GM12875 (cell line): ENCODE results near the gene HPS5.
A peak's percentile ranks its signal among the peaks of the same experiment; 100 is the strongest.

ENCODE experiments used
- H3K4me3 ChIP-seq: one replicate; pipeline ENCODE4 v1.5.1; 2011; ENCODE audit warnings: low read depth, low read length, control low read depth
- CTCF ChIP-seq: IDR thresholded peaks from 2 replicates; pipeline ENCODE4 v1.5.1; 2011; ENCODE audit warnings: low read depth, mild to moderate bottlenecking, control low read depth, inconsistent platforms, low read length, moderate library complexity, borderline replicate concordance; ENCODE audit not compliant: insufficient read depth

The HPS5 gene

GRCh38 chr11:18245396-18245795 lies 76.5 kb downstream of the HPS5 start:
- TF ChIP-seq CTCF = no peak
- no peak overlapping the region for H3K4me3 ChIP-seq

- TF ChIP-seq CTCF = peak; percentile 89
- H3K4me3 ChIP-seq = no peak overlapping the region
Measured at GRCh38 chr11:18243783-18244362, 78.1 kb downstream of the HPS5 start.

GRCh38 chr11:18239655-18240054 lies 82.3 kb downstream of the HPS5 start:
- no peak for TF ChIP-seq CTCF
- no peak overlapping the region for H3K4me3 ChIP-seq

GRCh38 chr11:18236664-18237356 lies 85.1 kb downstream of the HPS5 start, which contains the start of gene SAA4:
Gene SAA4, minus strand, starts transcription at chr11:18236802. Its CDS starts 876 bp downstream, at chr11:18235926.
- TF ChIP-seq CTCF = no peak
- no peak within 1 kb of the TSS for H3K4me3 ChIP-seq

- no peak for TF ChIP-seq CTCF
- no peak overlapping the region for H3K4me3 ChIP-seq
Measured at GRCh38 chr11:18235394-18236334, 86.3 kb downstream of the HPS5 start.

GRCh38 chr11:18233912-18234311 lies 88.0 kb downstream of the HPS5 start:
- no peak overlapping the region for H3K4me3 ChIP-seq
- TF ChIP-seq CTCF = no peak
